Progenitor cell of endocrine pancreas (in vitro differentiated cells): ENCODE measurements around the gene GZMM. TPM values are rescaled to one million over a fixed set of nuclear protein-coding genes. Genes with fewer than 3 reads are reported as not detected.
"Not testable (repeated sequence)": the region's sequence is repeated elsewhere in the genome, so short reads cannot be mapped to it uniquely, and the experiment has no call there.

Experiments used
- DNase-seq: peaks from one replicate; pipeline ENCODE4 v3.0.0; 2021; ENCODE audit warnings: low spot score; ENCODE audit not compliant: unreplicated experiment
- H3K27ac Mint-ChIP-seq: 2 replicates; pipeline ENCODE4 v1.8.0; 2021; ENCODE audit warnings: mild to moderate bottlenecking, moderate library complexity, mixed read lengths
- H3K27me3 Mint-ChIP-seq: 2 replicates; pipeline ENCODE4 v1.8.0; 2021; ENCODE audit warnings: mixed read lengths
- H3K36me3 Mint-ChIP-seq: 2 replicates; pipeline ENCODE4 v1.8.0; 2022; ENCODE audit warnings: mixed read lengths; ENCODE audit not compliant: insufficient read depth
- H3K4me1 Mint-ChIP-seq: 2 replicates; pipeline ENCODE4 v1.8.0; 2021; ENCODE audit warnings: low read depth, mixed read lengths
- H3K4me3 Mint-ChIP-seq: 2 replicates; pipeline ENCODE4 v1.8.0; 2021; ENCODE audit warnings: low read depth, mild to moderate bottlenecking, moderate library complexity, mixed read lengths
- H3K9me3 Mint-ChIP-seq: 2 replicates; pipeline ENCODE4 v1.8.0; 2021; ENCODE audit warnings: low read depth, mixed read lengths
- CTCF ChIP-seq: fragments of 200-600 bp; sonication (generic); IDR thresholded peaks from one replicate; pipeline ENCODE4 v1.5.0; 2021; ENCODE audit warnings: antibody characterized with exemption, mild to moderate bottlenecking; ENCODE audit not compliant: unreplicated experiment
- total RNA-seq: library from RNA; stranded (reverse); gene quantifications from 2 replicates; pipeline ENCODE4 v1.2.1, GENCODE V29; 2021

GZMM gene
- total RNA-seq, 1 donor from 2014 or later, result 0.31 TPM

- Mint-ChIP-seq H3K4me1 (peaks cover 1% of the 10 kb centered on the region), H3K9me3 (no peaks in the 10 kb centered on the region), H3K36me3 (peaks cover 1% of the 10 kb centered on the region), H3K4me3 (no peak overlapping the region), H3K27me3 (peaks cover 4% of the 10 kb centered on the region), H3K27ac (no peak overlapping the region)
- DNase-seq, result no peak
- TF ChIP-seq CTCF, result no peak
These were observed 37.7 kb downstream of the GZMM start for GRCh38 chr19:581399-582111.

GRCh38 chr19:582497-583197 is 38.8 kb downstream of the GZMM start:
- H3K4me3 Mint-ChIP-seq, result no peak overlapping the region
- no peaks in the 10 kb centered on the region for H3K9me3 Mint-ChIP-seq
- H3K27ac Mint-ChIP-seq, result no peak overlapping the region
- DNase-seq, result no peak
- no peaks in the 10 kb centered on the region for H3K4me1 Mint-ChIP-seq
- H3K36me3 Mint-ChIP-seq, result peaks cover 1% of the 10 kb centered on the region
- H3K27me3 Mint-ChIP-seq, result peaks cover 4% of the 10 kb centered on the region
- TF ChIP-seq CTCF, result no peak

- Mint-ChIP-seq H3K4me1 (no peaks in the 10 kb centered on the region), H3K4me3 (no peak overlapping the region), H3K27ac (no peak overlapping the region), H3K36me3 (peaks cover 1% of the 10 kb centered on the region), H3K9me3 (no peaks in the 10 kb centered on the region), H3K27me3 (peaks cover 8% of the 10 kb centered on the region)
- no peak for DNase-seq
- TF ChIP-seq CTCF, result no peak
These were observed 39.5 kb downstream of the GZMM start for GRCh38 chr19:583198-583967.

- no peak for TF ChIP-seq CTCF
- Mint-ChIP-seq H3K27ac (peak overlapping the region; percentile 57), H3K27me3 (peaks cover 12% of the 10 kb centered on the region), H3K36me3 (peaks cover 1% of the 10 kb centered on the region), H3K4me1 (no peaks in the 10 kb centered on the region), H3K9me3 (no peaks in the 10 kb centered on the region), H3K4me3 (no peak overlapping the region)
- DNase-seq, result no peak
These were observed 40.1 kb downstream of the GZMM start for GRCh38 chr19:583968-584239.

- H3K4me3 Mint-ChIP-seq, result no peak overlapping the region
- no peaks in the 10 kb centered on the region for H3K9me3 Mint-ChIP-seq
- no peaks in the 10 kb centered on the region for H3K4me1 Mint-ChIP-seq
- TF ChIP-seq CTCF, result peak; percentile 92
- H3K27ac Mint-ChIP-seq, result no peak overlapping the region
- peak; percentile 71 for DNase-seq
- peaks cover 1% of the 10 kb centered on the region for H3K36me3 Mint-ChIP-seq
- H3K27me3 Mint-ChIP-seq, result peaks cover 14% of the 10 kb centered on the region
These were observed 40.6 kb downstream of the GZMM start for GRCh38 chr19:584240-585001.

- H3K4me1 Mint-ChIP-seq, DNase-seq, H3K36me3 Mint-ChIP-seq, H3K4me3 Mint-ChIP-seq, H3K9me3 Mint-ChIP-seq, H3K27ac Mint-ChIP-seq: not testable (repeated sequence)
- peaks cover 14% of the 10 kb centered on the region for H3K27me3 Mint-ChIP-seq
These were observed 41.3 kb downstream of the GZMM start for GRCh38 chr19:585146-585545.
